NCI-H1092 treated with DMSO at 0.1 percent for 48 hours (cell line): ENCODE measurements around the gene ZNF578.
"Not testable (repeated sequence)": the region's sequence is repeated elsewhere in the genome, so short reads cannot be mapped to it uniquely, and the experiment has no call there.

Experiments
- DNase-seq: peaks from one replicate; lab custom pipeline; 2025; lab: John Stamatoyannopoulos, UW

The ZNF578 gene

GRCh38 chr19:52516191-52516590 lies 62.8 kb downstream of the ZNF578 start:
- DNase-seq = no peak

- DNase-seq = no peak
These were observed 65.3 kb downstream of the ZNF578 start for GRCh38 chr19:52518646-52519045.

GRCh38 chr19:52519175-52519574 lies 65.8 kb downstream of the ZNF578 start:
- not testable (repeated sequence) for DNase-seq

- no peak for DNase-seq
These were observed 66.7 kb downstream of the ZNF578 start for GRCh38 chr19:52520013-52520412.

- DNase-seq = no peak
These were observed 69.2 kb downstream of the ZNF578 start for GRCh38 chr19:52522551-52522950.

- DNase-seq = no peak
These were observed 70.7 kb downstream of the ZNF578 start for GRCh38 chr19:52524086-52524485.

- peak; percentile 87 for DNase-seq
These were observed 74.0 kb downstream of the ZNF578 start, which contains the start of gene ZNF808 for GRCh38 chr19:52527134-52527955. TSS of gene ZNF808 (plus strand) at chr19:52527668. CDS start at chr19:52543285, 15,617 bp downstream.

- DNase-seq = no peak
These were observed 74.6 kb downstream of the ZNF578 start for GRCh38 chr19:52527956-52528351.

- no peak for DNase-seq
These were observed 79.1 kb downstream of the ZNF578 start for GRCh38 chr19:52532480-52532879.

GRCh38 chr19:52533901-52534300 lies 80.5 kb downstream of the ZNF578 start:
- DNase-seq = no peak

- not testable (repeated sequence) for DNase-seq
These were observed 82.0 kb downstream of the ZNF578 start for GRCh38 chr19:52535385-52535770.

GRCh38 chr19:52535771-52536447 lies 82.6 kb downstream of the ZNF578 start:
- DNase-seq = peak; percentile 60

GRCh38 chr19:52536448-52536800 lies 83.1 kb downstream of the ZNF578 start:
- DNase-seq = peak; percentile 4

GRCh38 chr19:52538815-52539214 lies 85.5 kb downstream of the ZNF578 start:
- DNase-seq = not testable (repeated sequence)

- DNase-seq = not testable (repeated sequence)
These were observed 87.8 kb downstream of the ZNF578 start for GRCh38 chr19:52541176-52541575.

- no peak for DNase-seq
These were observed 88.3 kb downstream of the ZNF578 start for GRCh38 chr19:52541608-52542007.

- not testable (repeated sequence) for DNase-seq
These were observed 89.2 kb downstream of the ZNF578 start for GRCh38 chr19:52542541-52542940.

GRCh38 chr19:52542984-52543664 lies 89.8 kb downstream of the ZNF578 start:
- no peak for DNase-seq

GRCh38 chr19:52554216-52554971 lies 101.0 kb downstream of the ZNF578 start:
- no peak for DNase-seq

GRCh38 chr19:52557231-52557995 lies 104.1 kb downstream of the ZNF578 start:
- DNase-seq = no peak
